GM23338 (cell line): ENCODE results near the gene CRYBG2.

Source experiments
- POLR2AphosphoS5 ChIP-seq: IDR thresholded peaks from 2 replicates; pipeline ENCODE4 v1.6.1; 2016; ENCODE audit warnings: antibody characterized with exemption, low read depth
- TF ChIP-seq, protein P1 (sequence below), 2 experiments: fragments of 200-600 bp in 1 of 2; sonication (generic) in 1 of 2; conservative IDR thresholded peaks; 2 replicates each; pipeline versions ENCODE4 v1.5.1 to v1.6.1; 2016 to 2017; ENCODE audit warnings: antibody characterized with exemption in 2 of 2, low read depth in 2 of 2, mild to moderate bottlenecking in 2 of 2, moderate library complexity in 1 of 2

DNA sequence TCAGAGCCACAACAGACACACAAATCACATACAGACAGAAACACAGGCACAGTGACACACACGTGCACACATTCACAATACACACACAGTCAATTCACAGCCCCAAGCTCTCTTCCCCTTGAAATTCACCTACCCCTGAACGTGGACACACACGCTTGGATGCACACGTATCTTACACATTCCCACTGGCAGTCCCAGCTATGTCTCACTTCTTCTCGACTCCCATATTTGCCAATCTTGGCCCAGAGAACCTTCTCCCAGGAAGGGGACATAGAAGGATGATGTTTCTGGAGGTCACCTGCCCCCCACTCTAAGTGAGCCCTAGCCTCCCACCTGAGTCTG is 1.6 kb downstream of the CRYBG2 start:
- TF ChIP-seq POLR2AphosphoS5: no peak
- TF ChIP-seq, protein P1, sequence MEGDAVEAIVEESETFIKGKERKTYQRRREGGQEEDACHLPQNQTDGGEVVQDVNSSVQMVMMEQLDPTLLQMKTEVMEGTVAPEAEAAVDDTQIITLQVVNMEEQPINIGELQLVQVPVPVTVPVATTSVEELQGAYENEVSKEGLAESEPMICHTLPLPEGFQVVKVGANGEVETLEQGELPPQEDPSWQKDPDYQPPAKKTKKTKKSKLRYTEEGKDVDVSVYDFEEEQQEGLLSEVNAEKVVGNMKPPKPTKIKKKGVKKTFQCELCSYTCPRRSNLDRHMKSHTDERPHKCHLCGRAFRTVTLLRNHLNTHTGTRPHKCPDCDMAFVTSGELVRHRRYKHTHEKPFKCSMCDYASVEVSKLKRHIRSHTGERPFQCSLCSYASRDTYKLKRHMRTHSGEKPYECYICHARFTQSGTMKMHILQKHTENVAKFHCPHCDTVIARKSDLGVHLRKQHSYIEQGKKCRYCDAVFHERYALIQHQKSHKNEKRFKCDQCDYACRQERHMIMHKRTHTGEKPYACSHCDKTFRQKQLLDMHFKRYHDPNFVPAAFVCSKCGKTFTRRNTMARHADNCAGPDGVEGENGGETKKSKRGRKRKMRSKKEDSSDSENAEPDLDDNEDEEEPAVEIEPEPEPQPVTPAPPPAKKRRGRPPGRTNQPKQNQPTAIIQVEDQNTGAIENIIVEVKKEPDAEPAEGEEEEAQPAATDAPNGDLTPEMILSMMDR (conservative IDR thresholded peaks at IDR 0.05; ENCODE audit: low read depth in 2 of 2): no peak
